H9 (cell line): Measurements from ENCODE around the gene SF3A2. TPM values are rescaled to one million over a fixed set of nuclear protein-coding genes. Genes with fewer than 3 reads are reported as not detected.

ENCODE experiments used
- DNase-seq: peaks from one replicate; pipeline ENCODE4 v3.0.0-alpha.2; 2017
- H2AFZ ChIP-seq: one replicate; pipeline ENCODE4 v1.6.1; 2013; ENCODE audit warnings: mild to moderate bottlenecking, low read length, control low read depth, moderate library complexity
- H2AK5ac ChIP-seq: 2 replicates; pipeline ENCODE4 v1.6.1; 2013; ENCODE audit warnings: low read length, control low read depth, mixed read lengths; ENCODE audit not compliant: insufficient read length
- H2BK120ac ChIP-seq: one replicate; pipeline ENCODE4 v1.6.1; 2013; ENCODE audit warnings: low read depth, mild to moderate bottlenecking, low read length, control low read depth, inconsistent platforms; ENCODE audit not compliant: poor library complexity, severe bottlenecking
- H2BK12ac ChIP-seq: 2 replicates; pipeline ENCODE4 v1.6.1; 2013; ENCODE audit warnings: low read length, control low read depth, mixed read lengths, low read depth; ENCODE audit not compliant: insufficient read length
- H2BK15ac ChIP-seq: 2 replicates; pipeline ENCODE4 v1.6.1; 2013; ENCODE audit warnings: low read depth, low read length, control low read depth
- H2BK20ac ChIP-seq: one replicate; pipeline ENCODE4 v1.6.1; 2013; ENCODE audit warnings: low read depth, mild to moderate bottlenecking, low read length, control low read depth, inconsistent platforms; ENCODE audit not compliant: poor library complexity, severe bottlenecking
- H2BK5ac ChIP-seq: 2 replicates; pipeline ENCODE4 v1.6.1; 2013; ENCODE audit warnings: low read length, control low read depth, mixed read lengths; ENCODE audit not compliant: insufficient read length
- H3K14ac ChIP-seq: 2 replicates; pipeline ENCODE4 v1.6.1; 2013; ENCODE audit warnings: low read length, control low read depth; ENCODE audit not compliant: insufficient read depth
- H3K18ac ChIP-seq: 2 replicates; pipeline ENCODE4 v1.6.1; 2013; ENCODE audit warnings: low read depth, mild to moderate bottlenecking, mixed read lengths, low read length, control low read depth; ENCODE audit not compliant: insufficient read length
- H3K23ac ChIP-seq: 2 replicates; pipeline ENCODE4 v1.6.1; 2013; ENCODE audit warnings: low read length, control low read depth, mixed read lengths, low read depth; ENCODE audit not compliant: insufficient read length
- H3K23me2 ChIP-seq: 2 replicates; pipeline ENCODE4 v1.6.1; 2013; ENCODE audit warnings: low read depth, mild to moderate bottlenecking, mixed read lengths, low read length, control low read depth; ENCODE audit not compliant: insufficient read length, poor library complexity, severe bottlenecking
- H3K27ac ChIP-seq: 2 replicates; pipeline ENCODE4 v1.5.1; 2013; ENCODE audit warnings: low read length, control low read depth, mixed read lengths, low read depth; ENCODE audit not compliant: insufficient read length
- H3K27me3 ChIP-seq: 2 replicates; pipeline ENCODE4 v1.6.1; 2013; ENCODE audit warnings: low read length, control low read depth, inconsistent platforms; ENCODE audit not compliant: insufficient read depth
- H3K4ac ChIP-seq: 2 replicates; pipeline ENCODE4 v1.6.1; 2013; ENCODE audit warnings: low read depth, mild to moderate bottlenecking, control low read depth, inconsistent platforms, low read length, moderate library complexity
- H3K4me1 ChIP-seq: 2 replicates; pipeline ENCODE4 v1.6.1; 2013; ENCODE audit warnings: low read length, control low read depth, inconsistent platforms; ENCODE audit not compliant: insufficient read depth
- H3K4me2 ChIP-seq: 2 replicates; pipeline ENCODE4 v1.6.1; 2013; ENCODE audit warnings: low read length, control low read depth, mixed read lengths; ENCODE audit not compliant: insufficient read length, insufficient read depth
- H3K56ac ChIP-seq: 2 replicates; pipeline ENCODE4 v1.6.1; 2013; ENCODE audit warnings: low read depth, mild to moderate bottlenecking, mixed read lengths, low read length, control low read depth; ENCODE audit not compliant: insufficient read length
- H3K79me1 ChIP-seq: 2 replicates; pipeline ENCODE4 v1.6.1; 2013; ENCODE audit warnings: low read depth, mild to moderate bottlenecking, moderate library complexity, low read length, control low read depth, inconsistent platforms; ENCODE audit not compliant: insufficient read depth, poor library complexity, severe bottlenecking
- H3K79me2 ChIP-seq: 2 replicates; pipeline ENCODE4 v1.6.1; 2013; ENCODE audit warnings: low read length, control low read depth, inconsistent platforms; ENCODE audit not compliant: insufficient read depth
- H3K9ac ChIP-seq: 2 replicates; pipeline ENCODE4 v1.6.1; 2013; ENCODE audit warnings: low read length, control low read depth, mixed read lengths; ENCODE audit not compliant: insufficient read length; ENCODE audit errors: extremely low read depth
- H3K9me3 ChIP-seq: one replicate; pipeline ENCODE4 v1.6.1; 2013; ENCODE audit warnings: low read depth, low read length, inconsistent platforms; ENCODE audit not compliant: control insufficient read depth
- H3T11ph ChIP-seq: one replicate; pipeline ENCODE4 v1.6.1; 2013; ENCODE audit warnings: mild to moderate bottlenecking, low read length, control low read depth, inconsistent platforms
- H4K20me1 ChIP-seq: one replicate; pipeline ENCODE4 v1.6.1; 2013; ENCODE audit not compliant: control insufficient read depth, insufficient read length, insufficient read depth
- H4K5ac ChIP-seq: 2 replicates; pipeline ENCODE4 v1.6.1; 2013; ENCODE audit warnings: low read depth, mild to moderate bottlenecking, mixed read lengths, low read length, control low read depth; ENCODE audit not compliant: insufficient read length
- H4K8ac ChIP-seq: replicated peaks from 2 replicates; pipeline ENCODE4 v1.6.1; 2013; ENCODE audit warnings: low read length, control low read depth, mixed read lengths, low read depth; ENCODE audit not compliant: insufficient read length
- H4K91ac ChIP-seq: 2 replicates; pipeline ENCODE4 v1.6.1; 2013; ENCODE audit warnings: low read depth, mild to moderate bottlenecking, moderate library complexity, mixed read lengths, low read length, control low read depth; ENCODE audit not compliant: insufficient read length
- H3K27ac Mint-ChIP-seq, 3 experiments: 2 replicates in 2 of 3; 3 replicates in 1 of 3; pipeline ENCODE4 v1.8.0; 2020 to 2021; ENCODE audit warnings: mixed read lengths in 3 of 3, mild to moderate bottlenecking in 1 of 3, moderate library complexity in 1 of 3
- H3K27me3 Mint-ChIP-seq: 2 replicates; pipeline ENCODE4 v1.8.0; 2021; ENCODE audit warnings: low read depth, mild to moderate bottlenecking, moderate library complexity, mixed read lengths
- H3K36me3 Mint-ChIP-seq, 3 experiments: 2 replicates in 2 of 3; 3 replicates in 1 of 3; pipeline ENCODE4 v1.8.0; 2020 to 2021; ENCODE audit warnings: low read depth in 3 of 3, mixed read lengths in 3 of 3; ENCODE audit not compliant: insufficient read depth in 1 of 3
- H3K4me1 Mint-ChIP-seq, 2 experiments: 2 replicates each; pipeline ENCODE4 v1.8.0; 2020; ENCODE audit warnings: mixed read lengths in 2 of 2
- H3K4me3 Mint-ChIP-seq, 2 experiments: 2 replicates in 1 of 2; 3 replicates in 1 of 2; pipeline ENCODE4 v1.8.0; 2020 to 2021; ENCODE audit warnings: mild to moderate bottlenecking in 2 of 2, mixed read lengths in 2 of 2, moderate library complexity in 1 of 2
- H3K9me3 Mint-ChIP-seq, 2 experiments: 2 replicates in 1 of 2; 3 replicates in 1 of 2; pipeline ENCODE4 v1.8.0; 2020; ENCODE audit warnings: mild to moderate bottlenecking in 2 of 2, mixed read lengths in 2 of 2, moderate library complexity in 1 of 2
- WGBS: extraction: QIAGEN DNeasy Blood & Tissue Kit; methylation state at CpG from one replicate; pipeline ENCODE4 v1.1.7; 2013; ENCODE audit warnings: missing lambda C conversion rate, low lambda C conversion rate, mixed read lengths; ENCODE audit not compliant: insufficient read length; ENCODE audit errors: extremely low coverage; 5-methylcytosine and 5-hydroxymethylcytosine counted together
- total RNA-seq: library from RNA; stranded (reverse); gene quantifications from 2 replicates; pipeline ENCODE4 v1.2.1, GENCODE V29; 2021
- TF ChIP-seq, protein P1 (sequence below): fragments of 200-600 bp; sonication (generic); conservative IDR thresholded peaks from 3 replicates; pipeline ENCODE4 v1.8.0; 2021; ENCODE audit warnings: antibody characterized with exemption, mild to moderate bottlenecking

SF3A2 gene
- total RNA-seq, 1 experiment from 2014 or later, result 166 TPM

DNA sequence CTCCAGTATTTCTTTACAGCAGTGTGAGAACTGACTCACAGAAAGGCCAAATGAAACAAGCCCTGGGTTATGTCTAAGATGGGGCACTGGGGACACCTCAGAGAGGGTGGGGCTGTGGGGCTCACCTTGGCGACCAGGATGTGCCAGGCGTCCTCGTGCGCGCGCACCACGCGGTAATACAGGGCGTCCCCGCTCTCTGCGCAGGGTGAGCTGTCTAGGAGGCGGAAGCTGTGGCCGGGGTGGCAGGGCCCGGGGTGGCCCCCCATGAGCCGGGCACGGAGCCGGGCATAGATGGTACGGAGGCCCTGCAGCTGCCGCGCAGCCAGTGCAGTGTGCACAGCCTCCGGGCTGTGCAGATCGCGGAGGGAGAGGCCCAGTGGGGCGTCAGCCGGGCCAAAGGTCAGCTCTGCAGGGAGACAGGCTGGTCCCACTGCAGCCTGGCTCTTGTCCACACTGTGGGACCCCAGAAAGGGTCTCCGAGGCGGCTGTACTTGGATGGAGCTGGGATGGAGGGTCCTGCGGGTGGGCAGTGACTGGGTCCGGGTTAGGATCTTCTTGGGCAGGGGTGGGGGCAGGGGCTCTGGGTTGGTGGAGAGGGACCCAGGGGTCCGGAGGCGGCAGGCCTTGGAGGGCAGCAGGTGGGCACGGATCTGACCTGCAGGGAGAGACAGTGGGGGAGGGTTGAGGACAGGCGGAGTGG lies 42.0 kb downstream of the SF3A2 start:
- Mint-ChIP-seq H3K9me3 (no peaks in the 10 kb centered on the region; a peak in 1 of 5 replicates), H3K36me3 (peaks cover 11 to 12% (median 11%) of the 10 kb centered on the region in 3 experiments), H3K27me3 (peaks cover 17% of the 10 kb centered on the region), H3K4me1 (peaks cover 11 to 15% of the 10 kb centered on the region in 2 experiments), H3K27ac (no peak overlapping the region), H3K4me3 (no peak overlapping the region)
- Histone ChIP-seq H3K4me1 (no peaks in the 10 kb centered on the region), H3K27me3 (peaks cover 5% of the 10 kb centered on the region; the same call in 1 of the 2 replicates), H3K18ac (no peak overlapping the region), H3K4me2 (no peak overlapping the region), H4K8ac (no peak overlapping the region), H2AFZ (no peak overlapping the region), H2BK15ac (no peak overlapping the region), H3T11ph (no peak overlapping the region), H4K91ac (no peak overlapping the region), H2BK12ac (no peak overlapping the region), H2BK20ac (no peak overlapping the region), H2BK5ac (no peak overlapping the region), H3K79me2 (no peaks in the 10 kb centered on the region), H3K23ac (no peak overlapping the region), H3K14ac (no peak overlapping the region), H2BK120ac (no peak overlapping the region), H2AK5ac (no peak overlapping the region), H3K9me3 (no peaks in the 10 kb centered on the region), H3K79me1 (no peaks in the 10 kb centered on the region), H3K23me2 (peaks cover 7% of the 10 kb centered on the region), H3K9ac (no peak overlapping the region), H3K56ac (no peak overlapping the region), H3K4ac (no peak overlapping the region), H4K5ac (no peak overlapping the region), H3K27ac (no peak overlapping the region), H4K20me1 (no peaks in the 10 kb centered on the region)
- no peak for DNase-seq
- no CpG with 5 or more reads among the region's 33 CpGs for WGBS
- TF ChIP-seq, protein P1, sequence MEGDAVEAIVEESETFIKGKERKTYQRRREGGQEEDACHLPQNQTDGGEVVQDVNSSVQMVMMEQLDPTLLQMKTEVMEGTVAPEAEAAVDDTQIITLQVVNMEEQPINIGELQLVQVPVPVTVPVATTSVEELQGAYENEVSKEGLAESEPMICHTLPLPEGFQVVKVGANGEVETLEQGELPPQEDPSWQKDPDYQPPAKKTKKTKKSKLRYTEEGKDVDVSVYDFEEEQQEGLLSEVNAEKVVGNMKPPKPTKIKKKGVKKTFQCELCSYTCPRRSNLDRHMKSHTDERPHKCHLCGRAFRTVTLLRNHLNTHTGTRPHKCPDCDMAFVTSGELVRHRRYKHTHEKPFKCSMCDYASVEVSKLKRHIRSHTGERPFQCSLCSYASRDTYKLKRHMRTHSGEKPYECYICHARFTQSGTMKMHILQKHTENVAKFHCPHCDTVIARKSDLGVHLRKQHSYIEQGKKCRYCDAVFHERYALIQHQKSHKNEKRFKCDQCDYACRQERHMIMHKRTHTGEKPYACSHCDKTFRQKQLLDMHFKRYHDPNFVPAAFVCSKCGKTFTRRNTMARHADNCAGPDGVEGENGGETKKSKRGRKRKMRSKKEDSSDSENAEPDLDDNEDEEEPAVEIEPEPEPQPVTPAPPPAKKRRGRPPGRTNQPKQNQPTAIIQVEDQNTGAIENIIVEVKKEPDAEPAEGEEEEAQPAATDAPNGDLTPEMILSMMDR, result no peak
